Measurements from ENCODE around the gene SUFU.

Gene SUFU

GRCh38 chr10:102641402-102641801, 137.6 kb downstream of the SUFU start:
- DNase-seq (ENCODE audit: low read depth): no peak

GRCh38 chr10:102641880-102642735, 138.3 kb downstream of the SUFU start:
- peak; percentile 98 for DNase-seq (ENCODE audit: low read depth)

GRCh38 chr10:102642736-102643335, 139.1 kb downstream of the SUFU start:
- peak; percentile 29 for DNase-seq (ENCODE audit: low read depth)

- peak; percentile 31 for DNase-seq (ENCODE audit: low read depth)
Measured at GRCh38 chr10:102643336-102644065, 139.7 kb downstream of the SUFU start.

- DNase-seq (ENCODE audit: low read depth): peak; percentile 53
Measured at GRCh38 chr10:102644066-102644645, 140.4 kb downstream of the SUFU start, which contains the start of gene TRIM8. Gene TRIM8, plus strand, starts transcription at chr10:102644479. Its CDS starts 139 bp downstream, at chr10:102644618.

GRCh38 chr10:102644646-102645387, 141.0 kb downstream of the SUFU start:
- DNase-seq (ENCODE audit: low read depth): peak; percentile 68

- no peak for DNase-seq (ENCODE audit: low read depth)
Measured at GRCh38 chr10:102645388-102645740, 141.6 kb downstream of the SUFU start.

GRCh38 chr10:102645741-102646609, 142.2 kb downstream of the SUFU start:
- peak; percentile 70 for DNase-seq (ENCODE audit: low read depth)

GRCh38 chr10:102646610-102647442, 143.1 kb downstream of the SUFU start:
- no peak for DNase-seq (ENCODE audit: low read depth)

GRCh38 chr10:102647443-102648268, 143.9 kb downstream of the SUFU start:
- DNase-seq (ENCODE audit: low read depth): no peak

- DNase-seq (ENCODE audit: low read depth): no peak
Measured at GRCh38 chr10:102648269-102648888, 144.6 kb downstream of the SUFU start.

- no peak for DNase-seq (ENCODE audit: low read depth)
Measured at GRCh38 chr10:102648889-102649796, 145.4 kb downstream of the SUFU start.

GRCh38 chr10:102649797-102650654, 146.3 kb downstream of the SUFU start:
- no peak for DNase-seq (ENCODE audit: low read depth)

GRCh38 chr10:102650655-102651454, 147.1 kb downstream of the SUFU start:
- no peak for DNase-seq (ENCODE audit: low read depth)

GRCh38 chr10:102651455-102652169, 147.8 kb downstream of the SUFU start:
- no peak for DNase-seq (ENCODE audit: low read depth)

Data from activated T-cell treated with anti-CD3 and anti-CD28 coated beads for 24 hours (primary cell).